Nephron (organoid): ENCODE data around the gene TBX18.

Experiments used
- H3K27ac Mint-ChIP-seq, 3 experiments: 2 replicates each; pipeline ENCODE4 v1.8.0; 2020; ENCODE audit warnings: mixed read lengths in 3 of 3, mild to moderate bottlenecking in 2 of 3, moderate library complexity in 1 of 3
- H3K27me3 Mint-ChIP-seq: 2 replicates; pipeline ENCODE4 v1.8.0; 2021; ENCODE audit warnings: low read depth, mild to moderate bottlenecking, moderate library complexity, mixed read lengths
- H3K36me3 Mint-ChIP-seq: 2 replicates; pipeline ENCODE4 v1.8.0; 2020; ENCODE audit warnings: low read depth, mixed read lengths
- H3K4me1 Mint-ChIP-seq: 2 replicates; pipeline ENCODE4 v1.8.0; 2020; ENCODE audit warnings: mixed read lengths
- H3K4me3 Mint-ChIP-seq, 3 experiments: 2 replicates each; pipeline ENCODE4 v1.8.0; 2020; ENCODE audit warnings: mild to moderate bottlenecking in 3 of 3, mixed read lengths in 3 of 3, moderate library complexity in 2 of 3
- H3K9me3 Mint-ChIP-seq: 2 replicates; pipeline ENCODE4 v1.8.0; 2020; ENCODE audit warnings: mixed read lengths
- TF ChIP-seq, protein P1 (sequence below), 3 experiments: fragments of 200-600 bp; sonication (generic); IDR thresholded peaks; one replicate each; pipeline ENCODE4 v1.5.0; 2021; ENCODE audit warnings: antibody characterized with exemption in 3 of 3; ENCODE audit not compliant: unreplicated experiment in 3 of 3

TBX18 gene

GRCh38 chr6:84740385-84740784 is 24.0 kb downstream of the TBX18 start:
- Mint-ChIP-seq H3K4me3 (no peak overlapping the region), H3K27ac (no peak overlapping the region)

GRCh38 chr6:84739866-84740208 is 24.6 kb downstream of the TBX18 start:
- Mint-ChIP-seq H3K27me3 (peaks cover 9% of the 10 kb centered on the region), H3K9me3 (no peaks in the 10 kb centered on the region), H3K36me3 (peaks cover 36% of the 10 kb centered on the region)

More at GRCh38 chr6:84740385-84740784, 24.0 kb downstream of the TBX18 start:
- H3K4me1 Mint-ChIP-seq, result no peaks in the 10 kb centered on the region
- H3K36me3 Mint-ChIP-seq, result peaks cover 37% of the 10 kb centered on the region
- H3K9me3 Mint-ChIP-seq, result no peaks in the 10 kb centered on the region
- H3K27me3 Mint-ChIP-seq, result peaks cover 9% of the 10 kb centered on the region
- TF ChIP-seq, protein P1, sequence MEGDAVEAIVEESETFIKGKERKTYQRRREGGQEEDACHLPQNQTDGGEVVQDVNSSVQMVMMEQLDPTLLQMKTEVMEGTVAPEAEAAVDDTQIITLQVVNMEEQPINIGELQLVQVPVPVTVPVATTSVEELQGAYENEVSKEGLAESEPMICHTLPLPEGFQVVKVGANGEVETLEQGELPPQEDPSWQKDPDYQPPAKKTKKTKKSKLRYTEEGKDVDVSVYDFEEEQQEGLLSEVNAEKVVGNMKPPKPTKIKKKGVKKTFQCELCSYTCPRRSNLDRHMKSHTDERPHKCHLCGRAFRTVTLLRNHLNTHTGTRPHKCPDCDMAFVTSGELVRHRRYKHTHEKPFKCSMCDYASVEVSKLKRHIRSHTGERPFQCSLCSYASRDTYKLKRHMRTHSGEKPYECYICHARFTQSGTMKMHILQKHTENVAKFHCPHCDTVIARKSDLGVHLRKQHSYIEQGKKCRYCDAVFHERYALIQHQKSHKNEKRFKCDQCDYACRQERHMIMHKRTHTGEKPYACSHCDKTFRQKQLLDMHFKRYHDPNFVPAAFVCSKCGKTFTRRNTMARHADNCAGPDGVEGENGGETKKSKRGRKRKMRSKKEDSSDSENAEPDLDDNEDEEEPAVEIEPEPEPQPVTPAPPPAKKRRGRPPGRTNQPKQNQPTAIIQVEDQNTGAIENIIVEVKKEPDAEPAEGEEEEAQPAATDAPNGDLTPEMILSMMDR (IDR thresholded peaks at IDR 0.05; ENCODE audit: unreplicated experiment in 3 of 3), result no peak

DNA sequence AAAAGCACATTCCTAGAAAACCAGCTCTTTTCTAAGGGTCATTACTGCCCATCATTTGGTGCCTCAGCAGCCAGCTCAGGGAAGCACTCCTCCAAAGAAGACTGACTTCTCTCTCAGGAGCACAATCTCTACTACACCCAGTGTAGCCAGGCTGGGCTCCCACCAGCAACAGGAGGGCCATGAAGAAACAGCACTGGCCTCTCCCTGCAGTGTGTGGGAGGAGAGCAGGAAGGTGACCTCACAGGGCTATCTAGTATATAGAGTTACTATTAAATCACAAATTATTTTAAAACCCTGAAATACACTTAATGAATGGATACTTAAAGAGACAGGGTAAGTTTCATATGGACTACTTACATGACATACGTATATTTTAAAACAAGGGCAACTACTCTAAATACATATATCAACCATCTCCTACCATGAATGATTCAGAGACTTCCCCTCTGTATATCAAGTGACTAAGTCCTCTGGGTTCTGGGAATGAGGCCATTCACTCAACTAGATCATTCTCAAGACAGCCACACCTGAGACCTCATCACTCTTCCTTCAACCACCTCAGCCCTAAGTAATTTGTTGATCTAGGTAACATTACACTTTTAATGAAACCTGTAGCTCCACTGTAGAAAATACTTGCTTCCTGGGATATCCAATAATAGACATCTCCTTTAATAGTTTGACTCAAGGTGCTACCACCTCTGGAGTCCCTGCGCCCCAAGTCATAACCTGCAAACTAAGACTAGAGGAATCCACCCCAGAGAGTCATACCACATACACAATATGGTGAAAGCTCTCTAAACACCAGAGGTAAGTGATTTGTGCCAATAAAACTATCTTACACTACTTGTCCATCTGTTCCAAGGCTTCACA is 25.2 kb downstream of the TBX18 start:
- no peaks in the 10 kb centered on the region for H3K9me3 Mint-ChIP-seq
- TF ChIP-seq, protein P1 (IDR thresholded peaks at IDR 0.05; ENCODE audit: unreplicated experiment in 3 of 3), result no peak
- H3K27ac Mint-ChIP-seq, result no peak overlapping the region
- peaks cover 9% of the 10 kb centered on the region for H3K27me3 Mint-ChIP-seq
- H3K36me3 Mint-ChIP-seq, result peaks cover 32% of the 10 kb centered on the region
- H3K4me1 Mint-ChIP-seq, result no peaks in the 10 kb centered on the region
- H3K4me3 Mint-ChIP-seq, result no peak overlapping the region

More at GRCh38 chr6:84739866-84740208, 24.6 kb downstream of the TBX18 start:
- no peak overlapping the region for H3K4me3 Mint-ChIP-seq
- TF ChIP-seq, protein P1 (IDR thresholded peaks at IDR 0.05; ENCODE audit: unreplicated experiment in 3 of 3), result no peak
- no peaks in the 10 kb centered on the region for H3K4me1 Mint-ChIP-seq
- H3K27ac Mint-ChIP-seq, result no peak overlapping the region

DNA sequence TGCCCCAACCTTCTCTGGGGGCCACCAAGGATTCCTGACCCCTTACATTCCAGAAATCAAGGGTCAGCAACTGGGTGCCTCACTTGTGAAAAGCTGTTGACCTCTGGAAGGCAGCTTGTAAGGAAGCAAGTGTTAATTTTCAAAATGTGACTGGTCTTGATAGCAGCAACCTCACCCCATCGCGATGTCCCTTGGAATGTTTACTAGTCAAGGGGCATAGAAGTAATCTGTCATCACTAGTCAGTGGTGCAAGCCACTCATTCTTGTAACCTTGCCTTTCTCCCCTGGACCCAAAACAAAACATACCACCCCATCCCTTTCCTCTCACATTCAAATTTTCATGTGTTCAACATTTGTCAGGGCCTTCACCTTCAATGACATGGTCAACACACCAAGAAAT is 30.5 kb downstream of the TBX18 start:
- no peak overlapping the region for H3K27ac Mint-ChIP-seq
- peaks cover 6% of the 10 kb centered on the region for H3K27me3 Mint-ChIP-seq
- H3K4me3 Mint-ChIP-seq, result no peak overlapping the region
- TF ChIP-seq, protein P1 (IDR thresholded peaks at IDR 0.05; ENCODE audit: unreplicated experiment in 3 of 3), result no peak
- peaks cover 22% of the 10 kb centered on the region for H3K36me3 Mint-ChIP-seq
- H3K9me3 Mint-ChIP-seq, result no peaks in the 10 kb centered on the region
- H3K4me1 Mint-ChIP-seq, result no peaks in the 10 kb centered on the region

- H3K36me3 Mint-ChIP-seq, result peaks cover 8% of the 10 kb centered on the region
- H3K4me1 Mint-ChIP-seq, result no peaks in the 10 kb centered on the region
- peaks cover 4% of the 10 kb centered on the region for H3K27me3 Mint-ChIP-seq
- H3K9me3 Mint-ChIP-seq, result no peaks in the 10 kb centered on the region
- H3K27ac Mint-ChIP-seq, result no peak overlapping the region
- H3K4me3 Mint-ChIP-seq, result no peak overlapping the region
- TF ChIP-seq, protein P1 (IDR thresholded peaks at IDR 0.05; ENCODE audit: unreplicated experiment in 3 of 3), result no peak
These were observed 32.5 kb downstream of the TBX18 start for GRCh38 chr6:84731901-84732300.

GRCh38 chr6:84731401-84731800 is 33.0 kb downstream of the TBX18 start:
- H3K4me3 Mint-ChIP-seq, result no peak overlapping the region
- no peak overlapping the region for H3K27ac Mint-ChIP-seq
- no peaks in the 10 kb centered on the region for H3K27me3 Mint-ChIP-seq
- peaks cover 3% of the 10 kb centered on the region for H3K36me3 Mint-ChIP-seq
- no peaks in the 10 kb centered on the region for H3K9me3 Mint-ChIP-seq
- no peaks in the 10 kb centered on the region for H3K4me1 Mint-ChIP-seq
- TF ChIP-seq, protein P1 (IDR thresholded peaks at IDR 0.05; ENCODE audit: unreplicated experiment in 3 of 3), result no peak
